ENCODE results near the gene PLEKHG4B. TPM values are rescaled to one million over a fixed set of nuclear protein-coding genes. Genes with fewer than 3 reads are reported as not detected.

PLEKHG4B gene
- total and polyA plus RNA-seq, 10 donors: under 0.01 to 0.51 (median 0.20) TPM; not detected in 2

GRCh38 chr5:174876-175465 lies 83.0 kb downstream of the PLEKHG4B start:
- no peaks in the 10 kb centered on the region for H3K27me3 ChIP-seq (replicated peaks in 1 of 7)
- DNase-seq: peak; percentile 58
- peaks cover 0 to 15% (median 2%) of the 10 kb centered on the region in 6 donors for H3K4me1 ChIP-seq
- no peak overlapping the region for H3K27ac ChIP-seq
- intact Hi-C loops (cut with DNase I; ENCODE audit: low total_unique reads): no loop called here
- H3K9me3 ChIP-seq: no peaks in the 10 kb centered on the region
- no peak overlapping the region for H3K4me3 ChIP-seq
- WGBS, 5 donors: 86 to 92% (median 91%) methylated on average over 16 of the region's 16 CpGs
- TF ChIP-seq POLR2AphosphoS5 (IDR thresholded peaks at IDR 0.05) (no peak), CTCF (IDR thresholded peaks at IDR 0.05 in 8 of 11, conservative IDR thresholded peaks at IDR 0.05 in 3 of 11) (no peak), POLR2A (IDR thresholded peaks at IDR 0.05) (no peak)
- no peaks in the 10 kb centered on the region for H3K36me3 ChIP-seq

- intact Hi-C loops (cut with DNase I; ENCODE audit: low total_unique reads): no loop called here
- H3K9me3 ChIP-seq: no peaks in the 10 kb centered on the region
- WGBS, 5 donors: 79 to 83% (median 81%) methylated on average over 11 of the region's 11 CpGs
- TF ChIP-seq CTCF (IDR thresholded peaks at IDR 0.05 in 8 of 11, conservative IDR thresholded peaks at IDR 0.05 in 3 of 11): no peak
- TF ChIP-seq POLR2A (IDR thresholded peaks at IDR 0.05): no peak
- no peak for TF ChIP-seq POLR2AphosphoS5 (IDR thresholded peaks at IDR 0.05)
- H3K36me3 ChIP-seq: no peaks in the 10 kb centered on the region
- peaks cover 0 to 5% (median 0%) of the 10 kb centered on the region in 7 donors for H3K27me3 ChIP-seq (replicated peaks in 1 of 7)
- no peak overlapping the region for H3K4me3 ChIP-seq
- H3K27ac ChIP-seq: no peak overlapping the region
- peak; percentile 49 for DNase-seq
- H3K4me1 ChIP-seq: peaks cover 0 to 3% (median under 1%) of the 10 kb centered on the region in 6 donors
Observed at GRCh38 chr5:176296-176823, 84.4 kb downstream of the PLEKHG4B start.

GRCh38 chr5:178110-178509 lies 86.1 kb downstream of the PLEKHG4B start:
- no peak for DNase-seq
- Histone ChIP-seq H3K36me3 (no peaks in the 10 kb centered on the region), H3K4me1 (no peaks in the 10 kb centered on the region), H3K27me3 (replicated peaks in 1 of 7) (peaks cover 0 to 10% (median 0%) of the 10 kb centered on the region in 7 donors), H3K27ac (no peak overlapping the region), H3K9me3 (no peaks in the 10 kb centered on the region), H3K4me3 (no peak overlapping the region)
- intact Hi-C loops (cut with DNase I; ENCODE audit: low total_unique reads): no loop called here
- 82 to 93% (median 84%) methylated on average over 5 of the region's 5 CpGs for WGBS, 5 donors
- TF ChIP-seq POLR2A (IDR thresholded peaks at IDR 0.05) (no peak), CTCF (IDR thresholded peaks at IDR 0.05 in 8 of 11, conservative IDR thresholded peaks at IDR 0.05 in 3 of 11) (no peak), POLR2AphosphoS5 (IDR thresholded peaks at IDR 0.05) (no peak)

- intact Hi-C loops (cut with DNase I; ENCODE audit: low total_unique reads): no loop called here
- Histone ChIP-seq H3K27me3 (replicated peaks in 1 of 7) (peaks cover 0 to 10% (median 0%) of the 10 kb centered on the region in 7 donors), H3K4me1 (no peaks in the 10 kb centered on the region), H3K4me3 (no peak overlapping the region), H3K36me3 (no peaks in the 10 kb centered on the region), H3K27ac (no peak overlapping the region), H3K9me3 (no peaks in the 10 kb centered on the region)
- 84 to 94% (median 86%) methylated on average over 9 of the region's 9 CpGs for WGBS, 5 donors
- no peak for TF ChIP-seq POLR2A (IDR thresholded peaks at IDR 0.05)
- no peak for DNase-seq
Observed at GRCh38 chr5:179401-179800, 87.4 kb downstream of the PLEKHG4B start.

Data from spleen (tissue), 11 donors.